ENCODE measurements around the gene C9orf85. TPM values are rescaled to one million over a fixed set of nuclear protein-coding genes. Genes with fewer than 3 reads are reported as not detected.

The C9orf85 gene
- total RNA-seq, 2 experiments from 2014 or later = 7.6 to 8.9 TPM

GRCh38 chr9:72012646-72013045 lies 101.2 kb downstream of the C9orf85 start:
- intact Hi-C loops (cut with micrococcal nuclease) = no loop called here
- Mint-ChIP-seq H3K4me1 (ENCODE audit: low read depth) (peaks cover 13% of the 10 kb centered on the region), H3K9me3 (no peaks in the 10 kb centered on the region), H3K27ac (no peak overlapping the region), H3K27me3 (no peaks in the 10 kb centered on the region), H3K4me3 (no peak overlapping the region), H3K36me3 (ENCODE audit: low read depth) (no peaks in the 10 kb centered on the region)
- ChIA-PET CTCF (interaction anchor here (2.0 to 2.1 kb wide), 2 partner anchors 12 to 194 kb away, joined by 5 to 9 read pairs; no protein-coding TSS in a partner anchor), POLR2A (interaction anchor here (0.7 kb wide), 1 partner anchor 25 kb away, joined by 3 read pairs; no protein-coding TSS in a partner anchor)
- TF ChIP-seq, protein P1, sequence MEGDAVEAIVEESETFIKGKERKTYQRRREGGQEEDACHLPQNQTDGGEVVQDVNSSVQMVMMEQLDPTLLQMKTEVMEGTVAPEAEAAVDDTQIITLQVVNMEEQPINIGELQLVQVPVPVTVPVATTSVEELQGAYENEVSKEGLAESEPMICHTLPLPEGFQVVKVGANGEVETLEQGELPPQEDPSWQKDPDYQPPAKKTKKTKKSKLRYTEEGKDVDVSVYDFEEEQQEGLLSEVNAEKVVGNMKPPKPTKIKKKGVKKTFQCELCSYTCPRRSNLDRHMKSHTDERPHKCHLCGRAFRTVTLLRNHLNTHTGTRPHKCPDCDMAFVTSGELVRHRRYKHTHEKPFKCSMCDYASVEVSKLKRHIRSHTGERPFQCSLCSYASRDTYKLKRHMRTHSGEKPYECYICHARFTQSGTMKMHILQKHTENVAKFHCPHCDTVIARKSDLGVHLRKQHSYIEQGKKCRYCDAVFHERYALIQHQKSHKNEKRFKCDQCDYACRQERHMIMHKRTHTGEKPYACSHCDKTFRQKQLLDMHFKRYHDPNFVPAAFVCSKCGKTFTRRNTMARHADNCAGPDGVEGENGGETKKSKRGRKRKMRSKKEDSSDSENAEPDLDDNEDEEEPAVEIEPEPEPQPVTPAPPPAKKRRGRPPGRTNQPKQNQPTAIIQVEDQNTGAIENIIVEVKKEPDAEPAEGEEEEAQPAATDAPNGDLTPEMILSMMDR (IDR thresholded peaks at IDR 0.05) = no peak
- DNase-seq = no peak
- no peak for ATAC-seq

- no peak overlapping the region for H3K27ac Mint-ChIP-seq
- CTCF ChIA-PET = interaction anchor here (0.7 to 2.1 kb wide), 3 partner anchors 9 to 194 kb away, joined by 3 to 9 read pairs (median 5); no protein-coding TSS in a partner anchor
Observed at GRCh38 chr9:72013292-72013760, 101.9 kb downstream of the C9orf85 start.

DNA sequence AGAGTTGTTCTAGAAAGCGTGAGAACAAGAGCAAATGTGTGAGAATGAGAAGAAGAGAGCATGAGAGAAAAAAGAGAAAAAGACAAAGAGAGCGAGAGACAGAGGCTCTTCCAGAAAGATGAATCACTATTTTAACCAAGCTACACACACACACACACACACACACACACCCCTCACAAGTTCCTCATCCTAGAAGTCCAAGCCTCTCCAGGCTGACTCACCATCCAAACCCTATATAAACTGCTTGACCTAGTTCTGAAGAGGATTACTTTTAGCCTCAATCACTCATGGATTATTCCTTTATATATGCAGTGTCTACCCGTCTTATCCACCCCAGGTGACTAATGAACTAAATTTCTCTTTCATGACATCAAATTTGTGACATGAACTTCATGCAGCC lies 111.4 kb downstream of the C9orf85 start:
- Mint-ChIP-seq H3K4me3 (no peak overlapping the region), H3K27ac (no peak overlapping the region), H3K9me3 (no peaks in the 10 kb centered on the region), H3K27me3 (no peaks in the 10 kb centered on the region), H3K4me1 (ENCODE audit: low read depth) (no peaks in the 10 kb centered on the region), H3K36me3 (ENCODE audit: low read depth) (no peaks in the 10 kb centered on the region)
- POLR2A ChIA-PET = no interaction called here
- no peak for DNase-seq
- intact Hi-C loops (cut with micrococcal nuclease) = loop anchor here (10.0 kb wide), 1 partner anchor 418 kb away; no protein-coding TSS in a partner anchor
- TF ChIP-seq, protein P1 (IDR thresholded peaks at IDR 0.05) = no peak
- no peak for ATAC-seq
- CTCF ChIA-PET = interaction anchor here (1.3 to 6.1 kb wide), 4 partner anchors 12 to 219 kb away, joined by 3 to 177 read pairs (median 60); no protein-coding TSS in a partner anchor

More at GRCh38 chr9:72013292-72013760, 101.9 kb downstream of the C9orf85 start:
- H3K4me3 Mint-ChIP-seq = no peak overlapping the region
- POLR2A ChIA-PET = interaction anchor here (0.7 kb wide), 1 partner anchor 26 kb away, joined by 3 read pairs; no protein-coding TSS in a partner anchor
- DNase-seq (no peak), ATAC-seq (no peak)
- no peaks in the 10 kb centered on the region for H3K27me3 Mint-ChIP-seq
- H3K4me1 Mint-ChIP-seq (ENCODE audit: low read depth) = peaks cover 13% of the 10 kb centered on the region
- intact Hi-C loops (cut with micrococcal nuclease) = no loop called here
- H3K9me3 Mint-ChIP-seq = no peaks in the 10 kb centered on the region
- no peaks in the 10 kb centered on the region for H3K36me3 Mint-ChIP-seq (ENCODE audit: low read depth)
- TF ChIP-seq, protein P1 (IDR thresholded peaks at IDR 0.05) = no peak

Other genes with a start within 250 kb of the C9orf85 start
- 10 to 100 TPM; 58.7 to 63.5 TPM for gene CEMIP2, start 143.1 kb upstream of the C9orf85 start, total RNA-seq
- 10 to 100 TPM; 15.5 to 16.5 TPM for gene ABHD17B, start 446 bp upstream of the C9orf85 start, total RNA-seq
- not detected for gene C9orf57, start 149.0 kb downstream of the C9orf85 start, total RNA-seq
- not detected for gene GDA, start 237.8 kb downstream of the C9orf85 start, total RNA-seq

All from activated CD8-positive, alpha-beta T cell treated with anti-CD3 and anti-CD28 coated beads for 36 hours (primary cell).